ENCODE results near the gene SUPT3H.

- TF ChIP-seq POLR2A (IDR thresholded peaks at IDR 0.05) (no peak), CTCF (IDR thresholded peaks at IDR 0.05) (peak in 3 of 4 donors; percentile 19 to 25 (median 22))
Measured at GRCh38 chr6:45086360-45087084, 291.2 kb downstream of the SUPT3H start.

Data from right lobe of liver (tissue), 4 donors.